ENCODE data around the gene SLC2A13.
"Not testable (repeated sequence)": the region's sequence is repeated elsewhere in the genome, so short reads cannot be mapped to it uniquely, and the experiment has no call there.

SLC2A13 gene

DNA sequence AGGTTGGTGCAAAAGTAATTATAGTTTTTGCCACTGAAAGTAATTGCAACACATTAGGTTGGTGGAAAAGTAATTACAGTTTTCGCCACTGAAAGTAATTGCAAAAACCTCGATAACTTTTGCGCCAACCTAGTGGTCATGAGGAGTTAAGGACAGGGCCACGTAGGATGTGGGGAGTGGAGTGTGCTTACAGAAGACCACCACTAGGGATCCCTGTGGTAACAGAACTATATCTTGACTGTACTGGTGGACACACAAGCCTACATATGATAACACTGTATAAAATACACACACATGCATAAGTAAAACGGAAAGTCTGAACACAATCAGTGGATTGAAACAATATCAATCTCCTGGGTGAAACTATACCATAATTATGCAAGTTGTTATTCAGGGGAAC lies 298.8 kb downstream of the SLC2A13 start:
- Histone ChIP-seq H3K27ac (no peak overlapping the region), H3K4me2 (no peak overlapping the region), H3K9ac (no peak overlapping the region), H3K4me3 (no peak overlapping the region), H3K9me3 (replicated peaks in 1 of 11) (no peaks in the 10 kb centered on the region), H3K27me3 (no peaks in the 10 kb centered on the region), H3K36me3 (no peaks in the 10 kb centered on the region), H4K20me1 (no peaks in the 10 kb centered on the region), H3K4me1 (no peaks in the 10 kb centered on the region)
- no peak for TF ChIP-seq Cebpa-rat (IDR thresholded peaks at IDR 0.05)

DNA sequence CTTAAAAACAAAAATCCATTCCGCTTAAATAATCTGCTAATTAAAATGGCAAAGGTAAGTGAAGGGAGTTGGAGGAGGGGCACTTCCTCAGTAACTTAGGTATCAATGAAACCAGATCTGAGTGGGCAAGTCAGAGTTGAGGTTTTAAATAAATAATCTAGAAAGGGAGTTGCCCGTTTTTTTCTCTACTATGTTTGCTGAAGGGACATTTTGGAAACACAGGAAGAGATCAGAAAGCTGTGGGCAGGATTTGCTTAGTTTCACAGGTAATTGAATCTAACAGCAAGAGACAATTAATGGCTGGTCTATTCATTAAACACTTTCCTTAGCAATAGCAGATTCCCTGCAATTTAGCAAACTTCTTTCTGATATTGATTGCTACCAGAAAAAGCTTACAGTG lies 300.2 kb downstream of the SLC2A13 start:
- H3K9ac ChIP-seq, result no peak overlapping the region
- no peak for TF ChIP-seq Cebpa-rat (IDR thresholded peaks at IDR 0.05)
- no peaks in the 10 kb centered on the region for H3K36me3 ChIP-seq
- no peaks in the 10 kb centered on the region for H4K20me1 ChIP-seq
- H3K27me3 ChIP-seq, result no peaks in the 10 kb centered on the region
- no peak overlapping the region for H3K4me2 ChIP-seq
- no peak overlapping the region for H3K27ac ChIP-seq
- H3K4me1 ChIP-seq, result no peaks in the 10 kb centered on the region
- H3K4me3 ChIP-seq, result no peak overlapping the region
- H3K9me3 ChIP-seq (replicated peaks in 1 of 11), result no peaks in the 10 kb centered on the region

DNA sequence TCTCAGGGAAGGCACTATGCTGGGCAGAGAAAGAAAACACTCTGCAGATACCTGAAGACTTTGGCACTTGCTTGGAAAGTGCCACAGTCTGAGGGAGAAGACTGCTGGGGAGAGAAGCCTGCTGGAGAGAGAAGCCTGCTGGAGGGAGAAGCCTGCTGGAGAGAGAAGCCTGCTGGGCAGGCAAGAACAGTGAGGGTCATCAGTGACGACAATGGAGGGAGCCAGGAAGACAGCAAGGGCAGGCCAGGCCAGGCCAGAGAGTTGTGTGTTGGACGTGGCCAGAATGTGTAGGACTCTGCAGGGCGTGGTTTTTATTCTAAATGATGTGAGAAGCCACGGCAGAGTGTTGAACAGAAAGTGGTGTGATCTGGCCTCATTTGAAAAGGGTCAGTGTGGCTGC lies 301.0 kb downstream of the SLC2A13 start:
- no peaks in the 10 kb centered on the region for H3K9me3 ChIP-seq (replicated peaks in 1 of 11)
- no peak overlapping the region for H3K9ac ChIP-seq
- no peaks in the 10 kb centered on the region for H4K20me1 ChIP-seq

DNA sequence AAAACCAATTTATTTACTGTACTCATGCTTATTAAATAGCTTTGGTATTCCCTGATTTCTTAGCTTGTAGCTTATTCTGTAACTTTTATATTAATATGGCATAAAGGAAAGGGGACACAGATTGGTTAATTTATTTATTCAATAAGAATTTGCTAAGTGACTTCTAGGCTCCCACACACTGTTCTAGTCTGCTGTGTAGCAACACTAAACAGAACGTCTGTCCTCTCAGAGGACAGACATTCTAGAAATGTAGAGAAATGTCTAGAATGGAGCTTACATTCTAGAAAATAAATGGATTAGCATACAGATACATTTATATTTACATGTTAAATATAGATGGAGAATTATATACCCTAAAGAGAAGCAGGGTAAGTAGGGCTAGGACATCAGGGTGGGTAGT lies 301.4 kb downstream of the SLC2A13 start:
- Histone ChIP-seq H3K4me1 (no peaks in the 10 kb centered on the region), H3K27me3 (no peaks in the 10 kb centered on the region), H3K9ac (no peak overlapping the region), H3K4me2 (no peak overlapping the region), H3K27ac (no peak overlapping the region), H4K20me1 (no peaks in the 10 kb centered on the region), H3K9me3 (replicated peaks in 1 of 11) (no peaks in the 10 kb centered on the region), H3K36me3 (no peaks in the 10 kb centered on the region), H3K4me3 (no peak overlapping the region)
- no peak for TF ChIP-seq Cebpa-rat (IDR thresholded peaks at IDR 0.05)

More for the DNA sequence above, 301.0 kb downstream of the SLC2A13 start:
- TF ChIP-seq Cebpa-rat (IDR thresholded peaks at IDR 0.05), result no peak
- no peak overlapping the region for H3K4me2 ChIP-seq
- H3K36me3 ChIP-seq, result no peaks in the 10 kb centered on the region
- no peaks in the 10 kb centered on the region for H3K4me1 ChIP-seq
- H3K27ac ChIP-seq, result no peak overlapping the region
- H3K27me3 ChIP-seq, result no peaks in the 10 kb centered on the region
- no peak overlapping the region for H3K4me3 ChIP-seq

DNA sequence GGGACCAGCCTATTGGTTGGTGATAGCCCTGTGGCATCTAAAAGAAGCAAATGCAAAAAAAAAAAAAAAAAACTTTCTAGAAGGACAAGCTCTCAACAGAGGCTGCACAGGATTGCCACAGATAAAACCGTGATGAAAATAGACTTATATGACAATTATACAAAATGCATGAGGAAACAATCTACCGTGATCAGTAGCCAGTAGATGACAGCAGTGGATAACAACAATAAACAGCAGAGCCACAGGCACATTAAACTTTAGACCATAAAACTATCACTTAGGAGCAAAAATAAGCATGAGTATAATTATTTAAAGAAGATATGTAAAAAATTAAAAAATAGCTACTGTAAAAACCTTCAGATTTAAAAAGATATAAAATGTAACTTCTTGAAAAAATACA lies 302.7 kb downstream of the SLC2A13 start:
- no peak overlapping the region for H3K4me2 ChIP-seq
- H3K27ac ChIP-seq, result no peak overlapping the region
- no peaks in the 10 kb centered on the region for H3K27me3 ChIP-seq
- no peak overlapping the region for H3K4me3 ChIP-seq
- H3K9ac ChIP-seq, result no peak overlapping the region
- no peak for TF ChIP-seq Cebpa-rat (IDR thresholded peaks at IDR 0.05)
- H3K36me3 ChIP-seq, result no peaks in the 10 kb centered on the region
- H3K4me1 ChIP-seq, result no peaks in the 10 kb centered on the region
- H4K20me1 ChIP-seq, result no peaks in the 10 kb centered on the region
- no peaks in the 10 kb centered on the region for H3K9me3 ChIP-seq (replicated peaks in 1 of 11)

DNA sequence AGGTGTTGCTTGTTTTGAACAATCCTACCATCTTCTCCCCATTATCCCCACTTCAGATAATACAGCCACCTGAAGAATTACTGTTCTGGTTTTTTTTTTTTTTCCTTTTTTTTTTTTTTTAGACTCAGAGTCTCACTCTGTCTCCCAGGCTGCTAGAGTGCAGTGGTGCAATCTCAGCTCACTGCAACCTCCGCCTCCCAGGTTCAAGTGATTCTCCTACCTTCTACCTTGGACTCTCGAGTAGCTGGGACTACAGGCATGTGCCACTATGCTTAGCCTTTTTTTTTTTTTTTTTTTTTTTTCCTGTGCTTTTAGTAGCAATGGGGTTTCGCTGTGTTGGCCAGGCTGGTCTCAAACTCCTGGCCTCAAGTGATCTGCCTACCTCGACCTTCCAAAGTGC lies 306.9 kb downstream of the SLC2A13 start:
- no peak overlapping the region for H3K4me2 ChIP-seq
- no peaks in the 10 kb centered on the region for H3K9me3 ChIP-seq (replicated peaks in 1 of 11)
- H4K20me1 ChIP-seq, result no peaks in the 10 kb centered on the region
- H3K27ac ChIP-seq, result no peak overlapping the region
- no peaks in the 10 kb centered on the region for H3K27me3 ChIP-seq
- TF ChIP-seq Cebpa-rat (IDR thresholded peaks at IDR 0.05), result no peak
- no peaks in the 10 kb centered on the region for H3K36me3 ChIP-seq
- H3K4me1 ChIP-seq, result no peaks in the 10 kb centered on the region
- H3K4me3 ChIP-seq, result no peak overlapping the region
- H3K9ac ChIP-seq, result no peak overlapping the region

DNA sequence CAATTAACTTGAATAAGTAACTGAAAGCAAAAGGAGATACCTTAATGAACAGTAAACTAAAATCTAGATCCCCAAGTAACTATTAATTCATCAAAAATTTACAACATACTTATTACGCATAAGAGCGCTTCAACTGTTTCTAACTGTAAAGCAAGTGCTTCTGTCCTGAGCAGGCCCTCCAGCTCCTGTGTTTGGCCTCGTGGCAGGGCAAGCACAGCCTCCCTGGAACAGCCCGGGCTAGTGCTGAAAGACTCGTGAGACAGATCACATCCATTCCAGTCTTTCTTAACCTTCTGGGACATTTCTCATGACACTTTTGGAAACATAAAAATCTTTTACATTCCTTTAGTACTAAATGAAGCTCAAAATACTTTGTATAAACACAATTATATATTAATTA lies 307.5 kb downstream of the SLC2A13 start:
- Histone ChIP-seq H4K20me1 (no peaks in the 10 kb centered on the region), H3K4me1 (no peaks in the 10 kb centered on the region), H3K36me3 (no peaks in the 10 kb centered on the region), H3K27me3 (no peaks in the 10 kb centered on the region), H3K4me3 (no peak overlapping the region), H3K9ac (no peak overlapping the region), H3K4me2 (no peak overlapping the region), H3K9me3 (replicated peaks in 1 of 11) (no peaks in the 10 kb centered on the region), H3K27ac (no peak overlapping the region)
- TF ChIP-seq Cebpa-rat (IDR thresholded peaks at IDR 0.05), result no peak

DNA sequence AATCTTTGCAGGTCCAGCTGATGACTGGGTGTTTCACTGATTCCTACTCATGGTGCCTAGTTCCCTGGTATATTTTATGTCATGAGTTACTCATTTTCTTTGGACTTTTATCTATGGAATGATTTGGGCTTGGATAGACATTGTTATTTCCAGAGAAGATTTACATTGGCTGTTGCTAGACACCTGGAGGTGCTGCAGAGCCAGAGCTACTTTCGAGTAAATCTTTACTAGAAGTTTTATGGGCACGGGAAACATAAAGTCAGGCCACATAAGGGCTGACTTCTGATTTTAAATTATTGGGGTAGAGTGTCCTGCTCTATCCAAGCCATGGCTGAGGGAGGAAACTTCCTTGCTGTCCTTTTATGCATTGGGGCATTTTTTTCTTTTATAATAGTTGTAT lies 310.4 kb downstream of the SLC2A13 start:
- H3K4me3 ChIP-seq, result no peak overlapping the region
- H3K4me1 ChIP-seq, result no peaks in the 10 kb centered on the region
- H3K27ac ChIP-seq, result no peak overlapping the region
- H3K27me3 ChIP-seq, result no peaks in the 10 kb centered on the region
- no peaks in the 10 kb centered on the region for H3K9me3 ChIP-seq (replicated peaks in 1 of 11)
- no peaks in the 10 kb centered on the region for H3K36me3 ChIP-seq
- no peak overlapping the region for H3K9ac ChIP-seq
- H4K20me1 ChIP-seq, result no peaks in the 10 kb centered on the region
- H3K4me2 ChIP-seq, result no peak overlapping the region
- no peak for TF ChIP-seq Cebpa-rat (IDR thresholded peaks at IDR 0.05)

DNA sequence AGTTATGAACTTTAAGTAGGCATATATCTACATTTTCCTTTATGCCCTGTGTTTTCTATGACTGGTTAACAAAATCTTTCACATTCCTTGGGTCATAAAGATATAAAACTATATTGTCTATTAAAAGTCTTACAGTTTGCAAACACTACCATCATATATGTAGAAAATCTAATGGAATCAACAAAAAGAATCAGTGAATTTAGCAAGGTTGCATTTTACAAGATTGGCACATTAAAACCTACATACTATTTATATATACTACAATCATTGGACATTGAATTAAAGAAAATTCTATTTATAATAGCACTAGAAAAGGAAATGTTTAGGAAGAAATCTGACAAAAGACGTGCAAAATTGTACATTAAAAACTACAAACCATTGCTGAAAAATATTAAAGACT lies 312.9 kb downstream of the SLC2A13 start:
- no peaks in the 10 kb centered on the region for H3K36me3 ChIP-seq
- no peaks in the 10 kb centered on the region for H4K20me1 ChIP-seq
- H3K4me3 ChIP-seq, result no peak overlapping the region
- no peak overlapping the region for H3K9ac ChIP-seq
- no peak for TF ChIP-seq Cebpa-rat (IDR thresholded peaks at IDR 0.05)
- H3K27me3 ChIP-seq, result no peaks in the 10 kb centered on the region
- H3K27ac ChIP-seq, result no peak overlapping the region
- H3K9me3 ChIP-seq (replicated peaks in 1 of 11), result no peaks in the 10 kb centered on the region
- no peak overlapping the region for H3K4me2 ChIP-seq
- H3K4me1 ChIP-seq, result no peaks in the 10 kb centered on the region

DNA sequence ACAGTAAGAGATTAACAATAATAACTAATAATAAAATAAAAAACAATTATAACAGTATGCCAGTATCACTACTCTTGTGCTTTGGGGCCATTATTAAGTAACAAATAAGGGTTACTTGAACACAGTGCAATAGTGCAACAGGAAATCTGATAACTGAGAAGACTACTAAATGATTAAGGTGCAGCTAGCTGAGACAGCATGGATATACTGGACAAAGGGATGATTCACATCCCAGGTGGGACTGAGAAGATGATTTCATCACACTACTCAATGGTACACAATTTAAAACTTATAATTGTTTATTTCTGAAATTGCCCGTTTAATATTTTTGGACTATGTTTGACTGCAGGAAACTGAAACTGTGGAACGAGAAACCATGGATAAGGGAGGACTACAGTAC lies 317.6 kb downstream of the SLC2A13 start:
- no peak overlapping the region for H3K4me2 ChIP-seq

DNA sequence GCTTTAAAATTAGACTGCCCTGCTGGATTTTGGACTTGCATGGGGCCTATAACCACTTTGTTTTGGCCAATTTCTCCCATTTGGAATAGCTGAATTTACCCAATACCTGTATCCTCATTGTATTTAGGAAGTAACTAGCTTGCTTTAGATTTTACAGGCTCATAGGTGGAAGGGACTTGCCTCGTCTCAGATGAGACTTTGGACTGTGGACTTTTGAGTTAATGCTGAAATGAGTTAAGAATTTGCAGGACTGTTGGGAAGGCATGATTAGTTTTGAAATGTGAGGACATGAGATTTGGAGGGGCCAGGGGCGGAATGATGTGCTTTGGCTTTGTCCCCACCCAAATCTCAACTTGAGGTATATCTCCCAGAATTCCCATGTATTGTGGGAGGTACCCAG lies 320.1 kb downstream of the SLC2A13 start:
- not testable (repeated sequence) for H3K36me3 ChIP-seq; H4K20me1 ChIP-seq; H3K9me3 ChIP-seq (replicated peaks in 1 of 11); H3K27me3 ChIP-seq; H3K9ac ChIP-seq; H3K4me3 ChIP-seq; H3K4me1 ChIP-seq; H3K27ac ChIP-seq; H3K4me2 ChIP-seq

More for the DNA sequence above, 317.6 kb downstream of the SLC2A13 start:
- no peak overlapping the region for H3K9ac ChIP-seq
- no peak overlapping the region for H3K27ac ChIP-seq
- H3K4me3 ChIP-seq, result no peak overlapping the region
- H3K9me3 ChIP-seq (replicated peaks in 1 of 11), result peaks cover 0 to 4% (median 0%) of the 10 kb centered on the region in 11 experiments; a peak in 1 of 22 replicates
- H4K20me1 ChIP-seq, result no peaks in the 10 kb centered on the region
- no peaks in the 10 kb centered on the region for H3K27me3 ChIP-seq
- no peaks in the 10 kb centered on the region for H3K36me3 ChIP-seq
- H3K4me1 ChIP-seq, result no peaks in the 10 kb centered on the region
- TF ChIP-seq Cebpa-rat (IDR thresholded peaks at IDR 0.05), result no peak
